PC-9 (cell line): ENCODE measurements around the gene ERBB3. TPM values are rescaled to one million over a fixed set of nuclear protein-coding genes. Genes with fewer than 3 reads are reported as not detected.
A peak's percentile ranks its signal among the peaks of the same experiment; 100 is the strongest.

Experiments
- BruUV-seq: library from RNA; stranded (reverse); fragments of 400-500 nt; replicated peaks from 2 replicates; lab custom pipeline; 2021; lab: Mats Ljungman, UMichigan
- CTCF ChIA-PET: fragments of 300-600 bp; sonication (Branson Sonifier 250); formaldehyde crosslinking; loops from one replicate; lab custom pipeline; 2022; ENCODE audit warnings: antibody characterized with exemption; lab: Charles Lee
- POLR2A ChIA-PET: fragments of 300-600 bp; sonication (Branson Sonifier 250); formaldehyde crosslinking; loops from one replicate; lab custom pipeline; 2022; ENCODE audit warnings: antibody characterized with exemption; ENCODE audit not compliant: unreplicated experiment; lab: Charles Lee
- DNase-seq, 2 experiments: peaks; one replicate each; pipeline versions ENCODE4 v3.0.0 to v3.0.0-alpha.2; 2015 to 2022; ENCODE audit warnings: mixed read lengths in 1 of 2
- H2AFZ ChIP-seq: fragments of 200-600 bp; sonication (generic); 2 replicates; pipeline ENCODE4 v1.8.1; 2017; ENCODE audit warnings: antibody characterized with exemption
- H3F3A ChIP-seq: fragments of 200-600 bp; sonication (generic); 2 replicates; pipeline ENCODE4 v1.8.1; 2017; ENCODE audit warnings: antibody characterized with exemption, mild to moderate bottlenecking, low read depth; ENCODE audit not compliant: insufficient read depth
- H3K27ac ChIP-seq: fragments of 200-600 bp; sonication (generic); 2 replicates; pipeline ENCODE4 v1.6.1; 2016; ENCODE audit warnings: mixed run types
- H3K27me3 ChIP-seq: fragments of 200-600 bp; sonication (generic); 2 replicates; pipeline ENCODE4 v1.6.1; 2016; ENCODE audit warnings: low read depth, mixed run types; ENCODE audit not compliant: insufficient read depth
- H3K36me3 ChIP-seq: fragments of 200-600 bp; sonication (generic); 2 replicates; pipeline ENCODE4 v1.6.1; 2016; ENCODE audit warnings: low read depth, mixed run types
- H3K4me1 ChIP-seq: fragments of 200-600 bp; sonication (generic); replicated peaks from 2 replicates; pipeline ENCODE4 v1.6.1; 2016; ENCODE audit warnings: mixed run types; ENCODE audit not compliant: insufficient read depth
- H3K4me2 ChIP-seq: fragments of 200-600 bp; sonication (generic); 2 replicates; pipeline ENCODE4 v1.6.1; 2017; ENCODE audit warnings: mixed run types
- H3K4me3 ChIP-seq: fragments of 200-600 bp; sonication (generic); 2 replicates; pipeline ENCODE4 v1.6.1; 2016; ENCODE audit warnings: mixed run types
- H3K79me2 ChIP-seq: fragments of 200-600 bp; sonication (generic); 2 replicates; pipeline ENCODE4 v1.6.1; 2017; ENCODE audit warnings: low read depth, mixed run types
- H3K9me2 ChIP-seq: fragments of 200-600 bp; sonication (generic); 2 replicates; pipeline ENCODE4 v1.8.1; 2017; ENCODE audit warnings: mild to moderate bottlenecking; ENCODE audit not compliant: insufficient read depth
- H3K9me3 ChIP-seq: fragments of 200-600 bp; sonication (generic); 2 replicates; pipeline ENCODE4 v1.8.1; 2016; ENCODE audit warnings: low read depth; ENCODE audit not compliant: insufficient read depth
- H4K20me1 ChIP-seq: fragments of 200-600 bp; sonication (generic); 2 replicates; pipeline ENCODE4 v1.8.1; 2017; ENCODE audit not compliant: insufficient read depth
- EZH2 ChIP-seq: fragments of 200-600 bp; sonication (generic); IDR thresholded peaks from 2 replicates; pipeline ENCODE4 v1.8.0; 2017; ENCODE audit warnings: antibody characterized with exemption, low read depth
- intact Hi-C: fragments of 100-400 bp; cut with micrococcal nuclease; formaldehyde crosslinking; loops from one replicate; pipeline ENCODE4 v1.10.0; 2022; ENCODE audit not compliant: unreplicated experiment
- total RNA-seq: library from RNA; stranded (reverse); gene quantifications from 2 replicates; pipeline ENCODE4 v1.2.3, GENCODE V29; 2021
- TF ChIP-seq, protein P1 (sequence below): fragments of 200-600 bp; sonication (generic); conservative IDR thresholded peaks from 2 replicates; pipeline ENCODE4 v1.6.1; 2017; ENCODE audit warnings: mixed run types, antibody characterized with exemption, mild to moderate bottlenecking, moderate library complexity

The ERBB3 gene
- total RNA-seq, 1 experiment from 2014 or later: 127 TPM

DNA sequence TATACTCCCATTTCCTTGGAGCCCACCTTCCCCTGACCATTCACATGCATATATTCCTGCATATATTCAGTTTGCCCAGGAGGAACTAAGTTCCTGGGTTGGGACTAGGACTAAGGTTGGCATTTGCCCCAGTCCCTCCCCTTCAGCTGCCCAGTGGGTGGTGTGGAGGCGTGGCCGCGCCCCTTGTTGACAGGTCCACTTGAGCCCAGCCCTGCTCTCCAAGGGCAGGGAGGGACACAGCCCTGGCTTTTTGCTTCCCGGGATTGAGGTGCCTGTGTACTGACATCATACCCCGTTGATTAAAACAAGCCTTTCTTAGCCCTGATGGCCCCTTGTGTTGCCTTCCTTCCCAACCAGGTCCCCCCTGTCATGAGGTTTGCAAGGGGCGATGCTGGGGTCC is 7.3 kb downstream of the ERBB3 start:
- peak; percentile 40 to 47 for DNase-seq
- no peaks in the 10 kb centered on the region for H3K9me2 ChIP-seq
- peaks cover 26% of the 10 kb centered on the region for H3K79me2 ChIP-seq
- TF ChIP-seq EZH2: no peak
- TF ChIP-seq, protein P1, sequence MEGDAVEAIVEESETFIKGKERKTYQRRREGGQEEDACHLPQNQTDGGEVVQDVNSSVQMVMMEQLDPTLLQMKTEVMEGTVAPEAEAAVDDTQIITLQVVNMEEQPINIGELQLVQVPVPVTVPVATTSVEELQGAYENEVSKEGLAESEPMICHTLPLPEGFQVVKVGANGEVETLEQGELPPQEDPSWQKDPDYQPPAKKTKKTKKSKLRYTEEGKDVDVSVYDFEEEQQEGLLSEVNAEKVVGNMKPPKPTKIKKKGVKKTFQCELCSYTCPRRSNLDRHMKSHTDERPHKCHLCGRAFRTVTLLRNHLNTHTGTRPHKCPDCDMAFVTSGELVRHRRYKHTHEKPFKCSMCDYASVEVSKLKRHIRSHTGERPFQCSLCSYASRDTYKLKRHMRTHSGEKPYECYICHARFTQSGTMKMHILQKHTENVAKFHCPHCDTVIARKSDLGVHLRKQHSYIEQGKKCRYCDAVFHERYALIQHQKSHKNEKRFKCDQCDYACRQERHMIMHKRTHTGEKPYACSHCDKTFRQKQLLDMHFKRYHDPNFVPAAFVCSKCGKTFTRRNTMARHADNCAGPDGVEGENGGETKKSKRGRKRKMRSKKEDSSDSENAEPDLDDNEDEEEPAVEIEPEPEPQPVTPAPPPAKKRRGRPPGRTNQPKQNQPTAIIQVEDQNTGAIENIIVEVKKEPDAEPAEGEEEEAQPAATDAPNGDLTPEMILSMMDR: no peak
- no peak overlapping the region for H2AFZ ChIP-seq
- ChIA-PET POLR2A (no interaction called here), CTCF (no interaction called here)
- peak overlapping the region; percentile 55; the same call in 1 of the 2 replicates for H3K4me2 ChIP-seq
- intact Hi-C loops: no loop called here
- peaks cover 16% of the 10 kb centered on the region; the same call in 1 of the 2 replicates for H3F3A ChIP-seq
- H4K20me1 ChIP-seq: peaks cover under 1% of the 10 kb centered on the region; the same call in 1 of the 2 replicates
- H3K9me3 ChIP-seq: no peaks in the 10 kb centered on the region
- BruUV-seq: no TSS peak
- peaks cover 23% of the 10 kb centered on the region for H3K36me3 ChIP-seq
- peaks cover 29% of the 10 kb centered on the region for H3K4me1 ChIP-seq
- no peaks in the 10 kb centered on the region for H3K27me3 ChIP-seq
- H3K4me3 ChIP-seq: no peak overlapping the region
- H3K27ac ChIP-seq: no peak overlapping the region

DNA sequence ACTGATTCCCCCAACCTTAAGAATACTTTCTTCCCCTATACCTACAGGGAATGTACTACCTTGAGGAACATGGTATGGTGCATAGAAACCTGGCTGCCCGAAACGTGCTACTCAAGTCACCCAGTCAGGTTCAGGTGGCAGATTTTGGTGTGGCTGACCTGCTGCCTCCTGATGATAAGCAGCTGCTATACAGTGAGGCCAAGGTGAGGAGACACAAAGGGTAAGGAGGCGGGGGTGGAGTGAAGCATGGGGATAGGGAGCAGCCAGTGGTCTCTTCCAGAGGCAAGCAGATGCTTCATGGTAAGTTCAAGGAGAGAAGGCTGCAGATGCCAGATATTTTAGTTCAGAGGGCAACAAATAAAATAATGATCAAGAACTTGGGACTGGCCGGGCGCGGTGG is 17.8 kb downstream of the ERBB3 start:
- Histone ChIP-seq H3K36me3 (peaks cover 23% of the 10 kb centered on the region), H3K9me2 (no peaks in the 10 kb centered on the region), H3K79me2 (no peaks in the 10 kb centered on the region), H2AFZ (no peak overlapping the region), H3K4me2 (no peak overlapping the region), H4K20me1 (no peaks in the 10 kb centered on the region), H3K27me3 (no peaks in the 10 kb centered on the region), H3K4me3 (no peak overlapping the region), H3K9me3 (no peaks in the 10 kb centered on the region), H3K4me1 (peaks cover under 1% of the 10 kb centered on the region), H3K27ac (no peak overlapping the region), H3F3A (peaks cover 20% of the 10 kb centered on the region; the same call in 1 of the 2 replicates)
- BruUV-seq: no TSS peak
- POLR2A ChIA-PET: no interaction called here
- CTCF ChIA-PET: no interaction called here
- TF ChIP-seq EZH2: no peak
- TF ChIP-seq, protein P1: no peak
- intact Hi-C loops: no loop called here
- no peak for DNase-seq

DNA sequence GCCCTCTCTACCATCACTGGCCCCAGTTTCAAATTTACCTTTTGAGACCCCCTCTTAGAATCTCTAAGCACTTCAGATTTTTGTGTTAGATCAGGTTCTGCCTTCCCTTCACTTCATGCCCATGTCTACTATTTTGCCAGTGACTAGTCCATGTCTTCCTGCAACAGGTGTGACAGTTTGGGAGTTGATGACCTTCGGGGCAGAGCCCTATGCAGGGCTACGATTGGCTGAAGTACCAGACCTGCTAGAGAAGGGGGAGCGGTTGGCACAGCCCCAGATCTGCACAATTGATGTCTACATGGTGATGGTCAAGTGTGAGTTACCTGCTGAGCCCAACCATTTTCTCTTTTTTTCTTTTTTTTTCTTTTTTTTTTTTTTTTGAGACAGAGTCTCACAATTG is 18.6 kb downstream of the ERBB3 start:
- Histone ChIP-seq H3K27ac (no peak overlapping the region), H3K27me3 (no peaks in the 10 kb centered on the region), H3K4me1 (peaks cover 9% of the 10 kb centered on the region), H2AFZ (no peak overlapping the region), H3K9me2 (no peaks in the 10 kb centered on the region), H3K4me2 (no peak overlapping the region), H4K20me1 (no peaks in the 10 kb centered on the region), H3K79me2 (no peaks in the 10 kb centered on the region), H3K9me3 (no peaks in the 10 kb centered on the region), H3K36me3 (peaks cover 15% of the 10 kb centered on the region; the same call in 1 of the 2 replicates), H3F3A (peaks cover 29% of the 10 kb centered on the region), H3K4me3 (no peak overlapping the region)
- CTCF ChIA-PET: no interaction called here
- intact Hi-C loops: no loop called here
- TF ChIP-seq EZH2: no peak
- DNase-seq: no peak
- BruUV-seq: no TSS peak
- POLR2A ChIA-PET: no interaction called here

DNA sequence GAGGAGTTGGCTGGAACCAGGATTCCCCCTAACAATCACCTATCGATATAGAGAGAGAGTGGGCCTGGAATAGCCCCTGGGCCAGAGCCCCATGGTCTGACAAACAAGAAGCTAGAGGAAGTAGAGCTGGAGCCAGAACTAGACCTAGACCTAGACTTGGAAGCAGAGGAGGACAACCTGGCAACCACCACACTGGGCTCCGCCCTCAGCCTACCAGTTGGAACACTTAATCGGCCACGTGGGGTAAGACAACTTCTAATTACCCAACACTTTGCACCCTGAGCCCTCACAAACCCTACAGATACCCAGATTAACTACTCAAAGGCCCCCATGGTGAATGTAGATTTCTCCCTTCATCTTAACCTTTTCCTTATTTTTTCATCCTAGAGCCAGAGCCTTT is 19.8 kb downstream of the ERBB3 start:
- no peak for DNase-seq
- Histone ChIP-seq H3K9me2 (no peaks in the 10 kb centered on the region), H3K79me2 (peaks cover 4% of the 10 kb centered on the region), H3K27ac (no peak overlapping the region), H3K4me2 (no peak overlapping the region), H3K4me3 (no peak overlapping the region), H2AFZ (no peak overlapping the region), H3K36me3 (0 out of 2 replicates have a peak, but pooled peaks cover 4% of the 10 kb centered on the region), H3K4me1 (peaks cover 9% of the 10 kb centered on the region), H3K27me3 (no peaks in the 10 kb centered on the region), H3K9me3 (no peaks in the 10 kb centered on the region), H3F3A (peaks cover 34% of the 10 kb centered on the region), H4K20me1 (no peaks in the 10 kb centered on the region)
- ChIA-PET CTCF (no interaction called here), POLR2A (no interaction called here)
- BruUV-seq: no TSS peak
- intact Hi-C loops: no loop called here
- TF ChIP-seq, protein P1: no peak
- no peak for TF ChIP-seq EZH2
